Muscle layer of colon (tissue), 2 donors: ENCODE results near the gene PRPF40B.

ENCODE experiments used
- H3K27ac ChIP-seq: one replicate; pipeline ENCODE4 v1.7.0; 2013; ENCODE audit warnings: low read depth, mild to moderate bottlenecking, low read length, moderate library complexity
- H3K27me3 ChIP-seq, 2 donors: one replicate each; pipeline ENCODE4 v1.7.0; 2013; ENCODE audit warnings: low read length in 2 of 2, mild to moderate bottlenecking in 2 of 2; ENCODE audit not compliant: insufficient read depth in 2 of 2, control insufficient read depth in 1 of 2
- H3K36me3 ChIP-seq: one replicate; pipeline ENCODE4 v1.7.0; 2013; ENCODE audit warnings: mild to moderate bottlenecking, low read length; ENCODE audit not compliant: insufficient read depth
- H3K4me1 ChIP-seq: one replicate; pipeline ENCODE4 v1.7.0; 2013; ENCODE audit warnings: mild to moderate bottlenecking, low read length; ENCODE audit not compliant: insufficient read depth
- H3K4me3 ChIP-seq, 2 donors: one replicate each; pipeline ENCODE4 v1.7.0; 2013; ENCODE audit warnings: low read length in 2 of 2, low read depth in 1 of 2, mild to moderate bottlenecking in 1 of 2, moderate library complexity in 1 of 2
- H3K9ac ChIP-seq: one replicate; pipeline ENCODE4 v1.7.0; 2013; ENCODE audit warnings: low read length
- H3K9me3 ChIP-seq: one replicate; pipeline ENCODE4 v1.7.0; 2013; ENCODE audit warnings: mild to moderate bottlenecking, low read length
- donor health status: abdominal sarcoma.
- donor health status: Adenocarcinoma of cecum.

Gene PRPF40B

GRCh38 chr12:49642370-49642802, 19.0 kb downstream of the PRPF40B start:
- Histone ChIP-seq H3K9ac (no peak overlapping the region), H3K27me3 (no peaks in the 10 kb centered on the region), H3K9me3 (no peaks in the 10 kb centered on the region), H3K4me3 (no peak overlapping the region), H3K27ac (no peak overlapping the region), H3K36me3 (peaks cover 63% of the 10 kb centered on the region), H3K4me1 (peaks cover 13% of the 10 kb centered on the region)

- H3K4me3 ChIP-seq: no peak overlapping the region
- no peak overlapping the region for H3K9ac ChIP-seq
- H3K4me1 ChIP-seq: peaks cover 8% of the 10 kb centered on the region
- peaks cover 65% of the 10 kb centered on the region for H3K36me3 ChIP-seq
- H3K27ac ChIP-seq: no peak overlapping the region
- H3K27me3 ChIP-seq: no peaks in the 10 kb centered on the region
- no peaks in the 10 kb centered on the region for H3K9me3 ChIP-seq
Measured at GRCh38 chr12:49643135-49643534, 19.8 kb downstream of the PRPF40B start.

DNA sequence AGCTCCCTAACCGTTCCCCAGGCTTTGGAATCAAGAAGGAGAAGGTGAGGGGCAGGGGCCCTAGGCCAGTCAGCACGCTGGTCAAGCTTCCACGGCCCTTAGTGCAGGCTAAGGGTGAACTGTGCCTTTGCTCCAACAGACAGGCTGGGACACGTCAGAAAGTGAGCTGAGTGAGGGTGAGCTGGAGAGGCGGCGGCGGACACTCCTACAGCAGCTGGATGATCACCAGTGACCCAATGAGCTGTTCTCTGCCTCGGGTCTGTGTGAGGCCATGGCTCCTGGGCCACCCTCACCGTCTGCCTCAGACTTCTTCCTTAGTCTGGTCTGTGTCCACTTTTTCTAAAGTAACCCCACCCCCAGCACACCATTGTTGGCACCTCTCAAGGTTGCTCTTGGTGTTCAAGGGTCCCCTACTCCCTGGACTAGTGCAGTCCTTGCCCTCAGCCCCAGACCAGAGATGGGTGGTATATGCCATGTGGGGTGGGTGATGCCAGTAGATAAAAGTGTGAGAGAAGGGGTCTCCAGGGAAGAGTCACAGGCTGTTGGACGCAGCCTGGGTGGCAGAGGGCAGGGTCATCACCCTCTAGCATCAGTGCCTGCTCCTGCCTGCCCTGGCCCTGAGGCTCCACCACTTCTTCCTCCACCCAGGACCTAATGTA, 20.7 kb downstream of the PRPF40B start:
- H3K27me3 ChIP-seq: no peaks in the 10 kb centered on the region
- H3K9me3 ChIP-seq: no peaks in the 10 kb centered on the region
- no peak overlapping the region for H3K4me3 ChIP-seq
- H3K9ac ChIP-seq: no peak overlapping the region
- H3K4me1 ChIP-seq: peaks cover 8% of the 10 kb centered on the region
- peaks cover 67% of the 10 kb centered on the region for H3K36me3 ChIP-seq
- H3K27ac ChIP-seq: no peak overlapping the region

GRCh38 chr12:49644620-49644994, 21.2 kb downstream of the PRPF40B start:
- no peaks in the 10 kb centered on the region for H3K9me3 ChIP-seq

DNA sequence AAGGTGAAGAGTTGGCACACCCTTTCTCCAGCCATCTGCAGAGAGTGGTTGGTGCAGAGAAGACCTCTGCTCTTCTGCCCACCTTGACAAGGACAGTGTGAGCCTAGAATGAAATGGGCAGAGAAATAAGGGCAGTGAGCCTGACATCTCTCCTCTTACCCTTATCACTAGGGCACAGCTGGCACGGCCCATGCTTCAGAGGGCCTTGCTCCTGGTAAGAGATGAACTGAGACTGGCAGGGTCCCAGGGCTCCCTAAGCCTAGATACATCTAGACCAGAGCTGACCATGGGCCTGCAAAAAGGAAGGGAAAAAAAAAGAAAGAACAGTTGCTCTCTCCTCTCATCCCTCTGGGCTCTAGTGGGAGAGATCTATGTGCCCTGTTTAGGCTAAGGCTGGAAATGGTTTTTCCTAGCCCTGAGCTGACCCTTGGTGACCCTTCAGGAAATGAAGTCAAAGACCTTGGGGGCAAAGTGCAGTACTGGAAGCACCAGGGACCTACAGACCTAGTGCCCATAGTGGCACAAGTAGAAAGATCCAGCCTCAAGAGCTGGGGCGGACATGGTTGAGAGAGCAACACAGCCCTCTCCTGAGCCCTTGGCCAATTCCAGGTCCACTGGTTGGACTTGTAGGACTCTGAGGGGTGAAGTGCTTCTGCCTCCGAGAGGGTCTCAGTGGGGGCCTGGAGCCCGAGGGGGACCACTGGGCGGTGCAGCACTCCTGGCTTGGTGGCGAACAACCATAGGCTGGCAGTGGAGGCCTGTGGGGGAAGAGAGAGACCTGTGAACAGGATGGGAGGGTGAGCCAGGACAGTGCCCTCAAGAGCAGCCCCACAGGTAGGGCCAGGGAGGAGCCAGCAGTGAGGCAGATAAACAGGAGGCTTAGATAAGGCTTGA, 22.0 kb downstream of the PRPF40B start:
- H3K27ac ChIP-seq: no peak overlapping the region
- H3K36me3 ChIP-seq: peaks cover 68% of the 10 kb centered on the region
- H3K4me1 ChIP-seq: peaks cover 8% of the 10 kb centered on the region
- no peak overlapping the region for H3K9ac ChIP-seq
- H3K27me3 ChIP-seq: no peaks in the 10 kb centered on the region
- no peak overlapping the region for H3K4me3 ChIP-seq
- H3K9me3 ChIP-seq: no peaks in the 10 kb centered on the region

More at GRCh38 chr12:49644620-49644994, 21.2 kb downstream of the PRPF40B start:
- no peak overlapping the region for H3K27ac ChIP-seq
- peaks cover 67% of the 10 kb centered on the region for H3K36me3 ChIP-seq
- H3K27me3 ChIP-seq: no peaks in the 10 kb centered on the region
- H3K9ac ChIP-seq: no peak overlapping the region
- no peak overlapping the region for H3K4me3 ChIP-seq
- peaks cover 8% of the 10 kb centered on the region for H3K4me1 ChIP-seq

DNA sequence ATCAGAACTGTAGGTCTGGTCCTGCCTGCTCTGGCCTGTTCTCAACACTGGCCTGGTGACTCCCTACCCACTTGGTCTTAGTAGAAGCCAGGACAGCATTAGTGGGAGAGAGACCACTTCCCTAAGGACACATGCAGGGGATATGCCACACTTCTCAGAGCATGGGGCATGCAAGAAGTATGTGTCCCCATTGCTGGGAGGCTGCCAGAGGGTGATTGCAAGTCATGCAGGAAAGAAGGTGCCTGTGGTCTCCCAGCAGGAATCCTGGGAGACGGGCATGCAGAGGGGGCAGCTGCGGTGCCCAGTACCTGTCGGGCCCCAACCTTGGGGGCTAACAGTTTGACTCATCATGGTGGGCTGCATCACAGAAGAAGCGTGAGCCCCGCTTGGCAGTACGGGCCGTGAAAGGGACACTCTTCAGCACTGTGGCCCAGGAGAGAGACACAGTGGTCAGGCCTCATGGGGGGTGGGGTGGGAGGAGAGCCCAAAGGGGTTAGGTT, 23.0 kb downstream of the PRPF40B start:
- Histone ChIP-seq H3K27ac (no peak overlapping the region), H3K27me3 (no peaks in the 10 kb centered on the region), H3K4me3 (no peak overlapping the region), H3K36me3 (peaks cover 66% of the 10 kb centered on the region), H3K9me3 (no peaks in the 10 kb centered on the region), H3K4me1 (peaks cover 8% of the 10 kb centered on the region), H3K9ac (no peak overlapping the region)

DNA sequence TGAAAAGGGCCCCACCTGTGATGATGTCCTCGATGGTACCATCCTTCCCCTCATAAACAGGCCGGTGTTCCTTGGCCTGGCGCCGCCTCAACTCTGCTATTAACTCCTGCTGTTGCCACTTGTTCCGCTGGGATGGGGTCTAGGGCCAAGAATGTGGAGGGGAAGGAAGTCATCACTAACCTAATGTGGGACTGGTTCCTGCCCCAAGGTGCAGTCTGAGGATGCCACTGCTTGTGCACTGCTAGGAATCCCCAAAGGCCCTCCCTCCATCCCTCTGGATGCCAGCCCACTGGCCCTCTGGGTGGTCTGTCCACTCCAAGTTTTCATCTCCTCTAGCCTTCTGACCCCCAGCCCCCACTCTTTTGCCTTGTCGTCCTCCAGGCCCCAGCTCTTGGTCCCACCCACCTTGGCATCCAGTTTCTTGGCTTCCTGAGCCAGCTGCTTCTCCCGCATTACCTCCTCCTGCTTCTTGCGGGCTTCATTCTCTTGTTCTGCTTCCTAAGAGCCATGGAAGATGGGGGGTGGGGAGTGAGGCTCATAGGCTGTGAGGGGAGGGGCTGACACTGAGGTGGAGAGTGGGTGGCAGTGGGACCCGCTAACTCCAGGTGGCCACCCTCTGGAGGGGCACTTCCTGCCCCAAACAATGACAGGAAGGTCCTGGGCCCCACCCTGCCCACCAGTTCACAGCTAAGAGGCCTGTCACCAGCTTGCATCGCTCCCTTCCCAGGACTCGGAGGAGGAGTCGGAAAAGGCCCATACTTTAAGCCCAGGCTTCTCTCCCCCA, 23.7 kb downstream of the PRPF40B start:
- no peaks in the 10 kb centered on the region for H3K27me3 ChIP-seq
- no peak overlapping the region for H3K27ac ChIP-seq
- no peaks in the 10 kb centered on the region for H3K9me3 ChIP-seq
- H3K4me3 ChIP-seq: no peak overlapping the region
- no peak overlapping the region for H3K9ac ChIP-seq
- H3K36me3 ChIP-seq: peaks cover 69% of the 10 kb centered on the region
- H3K4me1 ChIP-seq: peaks cover 8% of the 10 kb centered on the region

DNA sequence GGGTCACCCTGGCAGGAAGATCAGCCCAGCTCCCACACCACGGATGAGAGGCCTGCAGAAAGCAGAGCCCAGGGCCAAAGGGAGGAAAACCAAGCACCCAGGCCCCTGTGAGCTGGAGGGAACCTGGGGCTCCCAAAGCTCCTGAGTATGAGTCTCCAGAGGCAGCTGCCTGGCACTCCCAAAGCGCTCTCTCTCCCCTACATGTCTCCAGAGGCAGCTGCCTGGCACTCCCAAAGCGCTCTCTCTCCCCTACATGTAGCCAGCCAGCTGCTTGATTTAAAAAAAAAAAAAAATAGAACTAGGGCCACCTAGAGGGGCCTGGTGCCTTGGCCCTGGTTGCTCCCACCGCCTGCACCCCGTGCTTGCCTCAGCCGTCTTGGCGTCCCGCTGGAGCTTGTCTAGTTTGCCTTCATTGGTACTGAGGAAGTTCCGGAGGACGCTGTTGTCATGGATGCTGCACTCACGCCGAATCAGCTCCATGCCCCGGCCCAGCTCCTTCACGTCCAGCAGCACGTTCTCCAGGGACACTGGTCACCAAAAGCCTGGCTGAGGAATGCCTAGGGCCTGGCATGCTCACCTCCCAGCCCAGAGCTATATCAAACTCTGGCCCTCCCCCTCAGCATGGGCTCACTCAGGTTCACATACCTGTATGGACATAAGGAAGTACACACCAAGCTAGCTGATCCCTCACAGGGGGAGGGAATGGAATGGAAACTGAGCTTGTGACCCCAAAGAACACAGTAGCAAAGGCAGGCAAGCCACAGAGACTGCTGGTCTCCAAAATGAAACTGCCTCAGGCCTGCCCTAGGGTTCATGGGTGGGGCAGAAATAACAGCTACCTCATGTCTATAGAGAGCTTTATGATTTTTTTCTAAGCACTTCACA, 24.7 kb downstream of the PRPF40B start:
- Histone ChIP-seq H3K27ac (peak overlapping the region; percentile 20), H3K4me1 (peaks cover 8% of the 10 kb centered on the region), H3K9ac (no peak overlapping the region), H3K27me3 (no peaks in the 10 kb centered on the region), H3K9me3 (no peaks in the 10 kb centered on the region), H3K4me3 (no peak overlapping the region), H3K36me3 (peaks cover 71% of the 10 kb centered on the region)

DNA sequence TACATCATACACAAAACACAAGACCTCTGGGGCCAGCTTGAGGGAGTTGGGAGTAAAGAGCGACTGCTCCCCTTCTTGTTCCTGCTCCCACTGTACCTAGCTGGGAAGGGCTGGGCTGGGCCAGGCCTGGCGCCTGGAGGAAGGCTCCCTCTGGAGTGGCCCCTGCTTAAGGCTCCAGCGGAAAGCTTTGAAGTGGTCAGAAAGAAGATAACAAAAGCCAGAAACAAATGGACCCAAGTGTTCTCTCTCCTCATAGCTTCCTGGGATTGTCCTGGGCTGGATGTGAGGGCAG, 25.3 kb downstream of the PRPF40B start:
- Histone ChIP-seq H3K36me3 (peaks cover 71% of the 10 kb centered on the region), H3K4me3 (no peak overlapping the region), H3K9me3 (no peaks in the 10 kb centered on the region), H3K27ac (no peak overlapping the region), H3K27me3 (no peaks in the 10 kb centered on the region), H3K4me1 (peaks cover 8% of the 10 kb centered on the region), H3K9ac (no peak overlapping the region)

- no peak overlapping the region for H3K9ac ChIP-seq
- no peak overlapping the region for H3K27ac ChIP-seq
- H3K9me3 ChIP-seq: no peaks in the 10 kb centered on the region
- peaks cover 5% of the 10 kb centered on the region for H3K4me1 ChIP-seq
- H3K4me3 ChIP-seq: no peak overlapping the region
- no peaks in the 10 kb centered on the region for H3K27me3 ChIP-seq
- H3K36me3 ChIP-seq: peaks cover 69% of the 10 kb centered on the region
Measured at GRCh38 chr12:49649445-49649844, 26.1 kb downstream of the PRPF40B start.
